A549 (cell line): ENCODE data around the gene PTPRN2. TPM values are rescaled to one million over a fixed set of nuclear protein-coding genes. Genes with fewer than 3 reads are reported as not detected.

Experiments used
- ATAC-seq, 2 experiments: fragments of 200-7000 bp in 1 of 2; fragments of >200 bp in 1 of 2; cut with Nextera tagmentation in 1 of 2; cut with Tn5 transposase in 1 of 2; 3 replicates each; pipeline versions ENCODE4 v1.8.0 to v1.9.1; 2018 to 2020; ENCODE audit warnings: mild to moderate bottlenecking in 1 of 2, moderate library complexity in 1 of 2
- CTCF ChIA-PET: fragments of 300-600 bp; sonication (Branson Sonifier 250); formaldehyde crosslinking; extraction: SDS; loops from one replicate; lab custom pipeline; 2021; ENCODE audit warnings: antibody characterized with exemption, inconsistent platforms; lab: Yijun Ruan, JAX
- POLR2A ChIA-PET: fragments of 350-600 bp; formaldehyde crosslinking; extraction: SDS; loops from one replicate; lab custom pipeline; 2021; ENCODE audit warnings: antibody characterized with exemption, inconsistent platforms; lab: Yijun Ruan, JAX
- DNase-seq, 2 experiments: peaks; one replicate each; pipeline versions ENCODE4 v3.0.0 to v3.0.0-alpha.2; 2011 to 2016; ENCODE audit warnings: low read depth in 1 of 2, low spot score in 1 of 2
- FAIRE-seq: peaks from 2 replicates; lab custom pipeline; 2011; peaks lifted over from hg19 to GRCh38; lab: Jason Lieb, UNC
- H3K27ac ChIP-seq, 2 experiments: fragments of >200 bp; sonication (Bioruptor Twin); formaldehyde crosslinking; 3 replicates each; pipeline ENCODE4 v1.5.1; 2016 to 2017
- H3K4me1 ChIP-seq: fragments of >200 bp; sonication (Bioruptor Twin); formaldehyde crosslinking; 3 replicates; pipeline ENCODE4 v1.6.1; 2016
- H3K4me2 ChIP-seq: fragments of >200 bp; sonication (Bioruptor Twin); formaldehyde crosslinking; 3 replicates; pipeline ENCODE4 v1.6.1; 2016
- H3K4me3 ChIP-seq: fragments of >200 bp; sonication (Bioruptor Twin); formaldehyde crosslinking; 3 replicates; pipeline ENCODE4 v1.5.1; 2016
- H3K9me3 ChIP-seq: fragments of >200 bp; sonication (Bioruptor Twin); formaldehyde crosslinking; 3 replicates; pipeline ENCODE4 v1.6.1; 2016
- BHLHE40 ChIP-seq: IDR thresholded peaks from 2 replicates; pipeline ENCODE4 v1.6.1; 2012; ENCODE audit warnings: low read depth, low read length, inconsistent platforms
- CBX2 ChIP-seq: fragments of 200-600 bp; sonication (generic); IDR thresholded peaks from 2 replicates; pipeline ENCODE4 v1.6.1; 2016; ENCODE audit warnings: low read depth, mild to moderate bottlenecking, borderline replicate concordance
- CEBPB ChIP-seq, 2 experiments: fragments of >200 bp in 1 of 2; sonication (Bioruptor Twin) in 1 of 2; formaldehyde crosslinking in 1 of 2; IDR thresholded peaks; 2 replicates each; pipeline ENCODE4 v1.6.1; 2012 to 2016
- CHD2 ChIP-seq: fragments of 150-350 bp; IDR thresholded peaks from 2 replicates; pipeline ENCODE4 v1.6.1; 2014; ENCODE audit warnings: low read length; ENCODE audit not compliant: partially characterized antibody
- CHD4 ChIP-seq: fragments of 200-600 bp; sonication (generic); IDR thresholded peaks from 2 replicates; pipeline ENCODE4 v1.6.1; 2016; ENCODE audit warnings: antibody characterized with exemption, mild to moderate bottlenecking, borderline replicate concordance
- EHMT2 ChIP-seq: fragments of 200-600 bp; sonication (generic); IDR thresholded peaks from 2 replicates; pipeline ENCODE4 v1.6.1; 2016; ENCODE audit warnings: antibody characterized with exemption, low read depth, mild to moderate bottlenecking, moderate library complexity
- FOSL2 ChIP-seq, 2 experiments: fragments of 450-650 bp in 1 of 2; fragments of >200 bp in 1 of 2; sonication (Bioruptor Twin) in 1 of 2; formaldehyde crosslinking; IDR thresholded peaks; 2 replicates each; pipeline versions ENCODE4 v1.5.0 to v1.6.1; 2016 to 2020; ENCODE audit warnings: mild to moderate bottlenecking in 1 of 2, moderate library complexity in 1 of 2
- HOXB13 ChIP-seq: fragments of 250-450 bp; sonication (Bioruptor Pico); IDR thresholded peaks from 2 replicates; pipeline ENCODE4 v1.5.0; 2020; ENCODE audit warnings: low read depth, mild to moderate bottlenecking, moderate library complexity
- KDM1A ChIP-seq: fragments of 200-600 bp; sonication (generic); IDR thresholded peaks from 2 replicates; pipeline ENCODE4 v1.6.1; 2016; ENCODE audit warnings: low read depth, mild to moderate bottlenecking
- MAFK ChIP-seq: fragments of 450-650 bp; IDR thresholded peaks from 2 replicates; pipeline ENCODE4 v1.6.1; 2014; ENCODE audit not compliant: partially characterized antibody
- MYC ChIP-seq: IDR thresholded peaks from 2 replicates; pipeline ENCODE4 v1.6.1; 2012; ENCODE audit warnings: mild to moderate bottlenecking, inconsistent platforms, low read length, improper control_type of control experiment, borderline replicate concordance
- RAD21 ChIP-seq, 2 experiments: fragments of >200 bp in 1 of 2; sonication (Bioruptor Twin) in 1 of 2; formaldehyde crosslinking in 1 of 2; IDR thresholded peaks in 1 of 2; conservative IDR thresholded peaks in 1 of 2; 2 replicates in 1 of 2; 3 replicates in 1 of 2; pipeline ENCODE4 v1.6.1; 2012 to 2018; ENCODE audit warnings: inconsistent platforms in 1 of 2
- SMC3 ChIP-seq: fragments of >200 bp; sonication (Bioruptor Twin); formaldehyde crosslinking; IDR thresholded peaks from 3 replicates; pipeline ENCODE4 v1.6.1; 2018; ENCODE audit warnings: inconsistent platforms
- SREBF2 ChIP-seq: fragments of 450-650 bp; IDR thresholded peaks from 2 replicates; pipeline ENCODE4 v1.6.1; 2014; ENCODE audit warnings: mild to moderate bottlenecking, moderate library complexity
- TP53 ChIP-seq: fragments of 250-450 bp; sonication (Bioruptor Pico); IDR thresholded peaks from 2 replicates; pipeline ENCODE4 v1.5.0; 2021; ENCODE audit warnings: mild to moderate bottlenecking, moderate library complexity
- ZFP36 ChIP-seq: fragments of 450-650 bp; IDR thresholded peaks from 2 replicates; pipeline ENCODE4 v1.6.1; 2014; ENCODE audit warnings: borderline replicate concordance; ENCODE audit not compliant: partially characterized antibody
- WGBS: methylation state at CpG from one replicate; pipeline ENCODE4 v1.1.6; 2017; ENCODE audit errors: missing lambda C conversion rate; 5-methylcytosine and 5-hydroxymethylcytosine counted together
- polyA plus RNA-seq, 4 experiments: library from polyadenylated mRNA; depleted of rRNA in 3 of 4; stranded (reverse); fragments of >200 nt; fragmentation: RNase III in 1 of 4; extraction: RNeasy Plus Mini Kit Qiagen cat#74134 plus additional on column Dnase treatment in 1 of 4; gene quantifications; 2 replicates in 3 of 4; 3 replicates in 1 of 4; pipeline ENCODE4 v1.2.3, GENCODE V29; 2011 to 2017
- TF ChIP-seq, protein P1 (sequence below): fragments of 200-600 bp; sonication (generic); IDR thresholded peaks from 2 replicates; pipeline ENCODE4 v1.6.1; 2016; ENCODE audit warnings: antibody characterized with exemption, mild to moderate bottlenecking, moderate library complexity
- TF ChIP-seq, protein P2 (sequence below): fragments of 150-350 bp; IDR thresholded peaks from 2 replicates; pipeline ENCODE4 v1.6.1; 2014; ENCODE audit warnings: low read depth, mild to moderate bottlenecking, low read length

PTPRN2 gene
- polyA plus RNA-seq, 2 of the 4 experiments (the other 2 are of a cell fraction) = 0.41 to 1.2 TPM

DNA sequence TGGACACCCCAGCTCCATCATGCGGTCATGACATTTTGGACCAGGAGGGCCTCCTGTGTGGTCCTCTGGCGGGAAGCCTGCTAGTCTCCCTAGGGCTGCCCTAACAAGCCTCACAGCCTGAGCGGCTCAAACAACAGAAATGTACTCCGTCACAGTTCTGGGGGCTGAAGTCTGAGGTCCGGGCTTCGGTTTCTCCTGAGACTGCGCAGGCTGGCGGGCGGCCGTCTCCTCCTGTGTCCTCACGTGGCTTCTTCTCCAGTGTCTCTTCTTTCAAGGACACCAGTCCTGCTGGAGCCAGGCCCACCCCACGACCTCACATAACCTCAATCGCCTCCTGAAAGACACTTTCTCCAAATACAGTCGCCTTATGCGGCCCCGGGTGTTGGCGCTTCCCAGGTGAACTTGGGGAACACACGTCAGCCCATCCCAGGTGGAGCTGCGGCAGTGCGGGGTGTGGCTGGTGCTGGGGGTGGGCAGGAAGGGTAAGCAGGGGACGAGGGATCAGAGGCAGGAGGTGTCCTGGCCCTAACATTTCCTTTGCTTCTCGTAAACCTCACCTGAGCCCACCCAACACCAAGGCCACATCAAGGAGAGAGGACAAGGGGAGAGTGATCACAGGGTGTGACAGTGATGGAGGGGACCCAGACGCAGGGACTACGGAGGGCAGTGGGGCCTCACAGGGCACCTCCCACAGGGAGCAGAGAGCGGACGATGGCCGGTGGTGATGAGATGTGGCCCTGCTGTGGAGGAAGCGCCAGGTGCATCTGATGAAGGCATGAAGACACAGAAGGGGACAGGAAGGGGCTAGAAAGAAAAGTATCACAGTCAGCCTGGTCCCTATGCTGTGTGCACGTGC lies 580.6 kb downstream of the PTPRN2 start:
- Histone ChIP-seq H3K4me1 (no peaks in the 10 kb centered on the region), H3K4me2 (no peak overlapping the region), H3K4me3 (no peak overlapping the region), H3K9me3 (no peaks in the 10 kb centered on the region), H3K27ac (no peak overlapping the region)
- 61% methylated on average over 29 of the region's 29 CpGs for WGBS
- ChIA-PET POLR2A (no interaction called here), CTCF (no interaction called here)
- FAIRE-seq (no peak), ATAC-seq (no peak), DNase-seq (no peak)
- TF ChIP-seq, protein P1, sequence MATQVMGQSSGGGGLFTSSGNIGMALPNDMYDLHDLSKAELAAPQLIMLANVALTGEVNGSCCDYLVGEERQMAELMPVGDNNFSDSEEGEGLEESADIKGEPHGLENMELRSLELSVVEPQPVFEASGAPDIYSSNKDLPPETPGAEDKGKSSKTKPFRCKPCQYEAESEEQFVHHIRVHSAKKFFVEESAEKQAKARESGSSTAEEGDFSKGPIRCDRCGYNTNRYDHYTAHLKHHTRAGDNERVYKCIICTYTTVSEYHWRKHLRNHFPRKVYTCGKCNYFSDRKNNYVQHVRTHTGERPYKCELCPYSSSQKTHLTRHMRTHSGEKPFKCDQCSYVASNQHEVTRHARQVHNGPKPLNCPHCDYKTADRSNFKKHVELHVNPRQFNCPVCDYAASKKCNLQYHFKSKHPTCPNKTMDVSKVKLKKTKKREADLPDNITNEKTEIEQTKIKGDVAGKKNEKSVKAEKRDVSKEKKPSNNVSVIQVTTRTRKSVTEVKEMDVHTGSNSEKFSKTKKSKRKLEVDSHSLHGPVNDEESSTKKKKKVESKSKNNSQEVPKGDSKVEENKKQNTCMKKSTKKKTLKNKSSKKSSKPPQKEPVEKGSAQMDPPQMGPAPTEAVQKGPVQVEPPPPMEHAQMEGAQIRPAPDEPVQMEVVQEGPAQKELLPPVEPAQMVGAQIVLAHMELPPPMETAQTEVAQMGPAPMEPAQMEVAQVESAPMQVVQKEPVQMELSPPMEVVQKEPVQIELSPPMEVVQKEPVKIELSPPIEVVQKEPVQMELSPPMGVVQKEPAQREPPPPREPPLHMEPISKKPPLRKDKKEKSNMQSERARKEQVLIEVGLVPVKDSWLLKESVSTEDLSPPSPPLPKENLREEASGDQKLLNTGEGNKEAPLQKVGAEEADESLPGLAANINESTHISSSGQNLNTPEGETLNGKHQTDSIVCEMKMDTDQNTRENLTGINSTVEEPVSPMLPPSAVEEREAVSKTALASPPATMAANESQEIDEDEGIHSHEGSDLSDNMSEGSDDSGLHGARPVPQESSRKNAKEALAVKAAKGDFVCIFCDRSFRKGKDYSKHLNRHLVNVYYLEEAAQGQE = no peak
- TF ChIP-seq HOXB13 (no peak), MAFK (no peak), BHLHE40 (no peak), ZFP36 (no peak), CEBPB (IDR thresholded peaks at IDR 0.05) (no peak), MYC (no peak), TP53 (CRISPR knock-in tag) (no peak), KDM1A (no peak), CHD2 (no peak)
- TF ChIP-seq, protein P2, sequence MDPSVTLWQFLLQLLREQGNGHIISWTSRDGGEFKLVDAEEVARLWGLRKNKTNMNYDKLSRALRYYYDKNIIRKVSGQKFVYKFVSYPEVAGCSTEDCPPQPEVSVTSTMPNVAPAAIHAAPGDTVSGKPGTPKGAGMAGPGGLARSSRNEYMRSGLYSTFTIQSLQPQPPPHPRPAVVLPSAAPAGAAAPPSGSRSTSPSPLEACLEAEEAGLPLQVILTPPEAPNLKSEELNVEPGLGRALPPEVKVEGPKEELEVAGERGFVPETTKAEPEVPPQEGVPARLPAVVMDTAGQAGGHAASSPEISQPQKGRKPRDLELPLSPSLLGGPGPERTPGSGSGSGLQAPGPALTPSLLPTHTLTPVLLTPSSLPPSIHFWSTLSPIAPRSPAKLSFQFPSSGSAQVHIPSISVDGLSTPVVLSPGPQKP = no peak

DNA sequence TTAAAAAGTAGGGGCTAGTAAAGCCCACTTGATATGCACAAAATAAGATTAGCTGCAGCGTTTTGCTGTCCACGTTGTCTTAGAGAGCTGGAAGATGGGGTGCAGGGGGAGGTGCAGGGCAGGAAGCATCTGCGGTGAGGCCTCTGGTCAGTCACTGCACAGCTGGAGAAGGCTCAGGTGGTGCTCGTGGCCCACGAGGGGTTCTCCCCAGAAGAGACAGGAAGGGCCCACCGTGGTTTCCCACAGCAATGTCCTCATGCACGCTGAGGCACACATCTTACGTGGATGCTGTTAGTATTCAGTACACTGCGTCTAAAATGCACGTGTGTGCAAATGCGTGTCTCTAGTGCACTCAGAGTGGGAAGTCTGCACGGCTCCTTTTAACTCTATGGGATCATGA lies 582.1 kb downstream of the PTPRN2 start:
- FAIRE-seq = no peak
- 43% methylated on average over 12 of the region's 12 CpGs for WGBS

More for the DNA sequence above, 582.1 kb downstream of the PTPRN2 start:
- Histone ChIP-seq H3K27ac (no peak overlapping the region), H3K4me1 (no peaks in the 10 kb centered on the region), H3K9me3 (no peaks in the 10 kb centered on the region)
- CTCF ChIA-PET = no interaction called here
- no peak for DNase-seq
- TF ChIP-seq RAD21 (conservative IDR thresholded peaks at IDR 0.05 in 1 of 2, IDR thresholded peaks at IDR 0.05 in 1 of 2) = no peak
- no peak for TF ChIP-seq SREBF2
- TF ChIP-seq, protein P1 = no peak
- no peak for TF ChIP-seq SMC3
- TF ChIP-seq CHD4 = no peak
- TF ChIP-seq FOSL2 (IDR thresholded peaks at IDR 0.05) = no peak
- no peak for TF ChIP-seq FOSL2 (CRISPR knock-in tag; IDR thresholded peaks at IDR 0.05)
- no peak for TF ChIP-seq CBX2
- no peak for TF ChIP-seq EHMT2
- TF ChIP-seq, all 56 proteins: peak for 0
- POLR2A ChIA-PET = no interaction called here
- H3K4me2 ChIP-seq = no peak overlapping the region
- no peak for ATAC-seq
- no peak overlapping the region for H3K4me3 ChIP-seq
